Left renal pelvis (tissue), 4 donors: ENCODE measurements around the gene RAB11FIP5. TPM values are rescaled to one million over a fixed set of nuclear protein-coding genes. Genes with fewer than 3 reads are reported as not detected.
A peak's percentile ranks its signal among the peaks of the same experiment; 100 is the strongest.
"Not testable (repeated sequence)": the region's sequence is repeated elsewhere in the genome, so short reads cannot be mapped to it uniquely, and the experiment has no call there.

Experiments used
- DNase-seq, 4 donors: peaks; one replicate each; pipeline ENCODE4 v3.0.0-alpha.2; 2013; ENCODE audit warnings: low read depth in 4 of 4, low spot score in 3 of 4
- polyA plus RNA-seq, 4 donors: library from polyadenylated mRNA; unstranded; fragments of 120-200 nt; gene quantifications; one replicate each; pipeline ENCODE4 v1.2.1, GENCODE V29; 2013; ENCODE audit not compliant: insufficient read length in 4 of 4

RAB11FIP5 gene
- polyA plus RNA-seq, 4 donors, result 15.6 to 48.1 (median 40.2) TPM

DNA sequence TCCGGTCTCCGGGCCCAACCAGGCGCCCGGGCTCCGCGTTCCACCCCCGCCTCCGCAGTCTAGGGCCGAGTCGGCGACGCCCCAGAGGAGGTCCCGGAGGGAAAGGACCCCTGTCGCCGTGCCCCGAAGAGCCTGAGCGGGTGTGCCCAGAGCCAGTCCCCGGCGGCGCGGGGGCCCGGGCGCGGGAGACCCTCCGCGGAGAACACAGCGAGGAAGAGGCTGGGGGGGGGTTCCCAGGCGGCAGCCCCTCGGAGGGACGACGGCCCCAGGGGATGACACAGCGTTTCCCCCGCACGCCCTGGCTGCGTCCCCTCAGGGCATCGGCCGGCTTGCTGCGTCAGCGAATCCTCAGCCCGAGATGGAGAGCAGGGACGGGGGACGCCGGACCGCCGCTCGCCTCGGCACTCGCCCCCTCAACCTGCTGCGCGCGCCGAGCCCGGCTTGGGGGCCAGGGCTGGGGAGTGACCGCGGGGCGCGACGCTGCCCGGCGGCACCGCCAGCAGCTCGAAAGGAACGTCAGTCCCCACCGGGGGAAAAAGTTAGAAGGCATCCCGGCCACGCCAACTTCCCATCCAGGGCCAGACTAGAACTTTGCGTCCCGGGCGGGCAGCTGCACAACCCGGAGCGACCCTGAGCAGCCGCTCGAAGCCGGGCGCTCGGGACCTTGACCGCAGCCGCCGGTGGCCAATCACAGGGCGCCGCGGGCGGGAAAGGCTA, 41.9 kb downstream of the RAB11FIP5 start:
- DNase-seq, result peak in 1 of 4 donors; percentile 91

DNA sequence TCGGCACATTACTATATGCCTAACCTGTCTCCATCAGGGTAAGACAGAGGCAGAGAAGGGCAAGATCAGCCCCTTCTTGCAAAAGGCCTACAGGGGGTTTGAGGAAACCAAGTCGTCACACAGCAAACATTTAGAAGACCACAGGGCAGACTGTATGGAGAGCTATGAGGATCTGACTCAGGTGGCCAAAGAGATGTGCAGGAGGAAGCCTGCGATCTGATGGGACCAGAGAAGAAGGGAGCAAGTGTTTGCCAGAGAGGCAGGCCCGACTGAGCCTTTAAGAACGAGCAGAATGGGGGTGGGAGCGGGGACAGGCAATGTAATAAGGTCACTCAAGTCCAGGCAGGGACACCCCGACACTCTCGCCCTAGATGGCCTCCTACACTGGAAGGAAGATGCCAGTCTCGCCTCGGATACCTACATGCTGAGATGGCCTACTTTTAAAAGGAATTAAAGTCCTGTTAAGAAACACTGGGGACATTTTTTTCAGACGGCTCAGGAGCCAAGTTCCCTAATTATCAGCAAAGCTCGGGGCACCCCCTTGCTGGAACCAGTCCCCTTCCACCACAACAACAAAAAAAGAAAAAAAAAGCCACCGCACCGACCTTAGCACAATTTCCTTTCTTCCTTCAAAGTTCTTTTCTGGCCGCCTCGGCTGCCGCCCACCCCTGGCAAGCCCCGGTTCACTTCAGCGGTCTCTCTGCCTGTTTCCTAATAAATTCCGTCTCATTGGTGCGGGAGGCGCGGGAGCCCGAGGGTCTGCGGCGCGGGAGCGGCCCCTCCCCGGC, 42.7 kb downstream of the RAB11FIP5 start:
- no peak for DNase-seq

DNA sequence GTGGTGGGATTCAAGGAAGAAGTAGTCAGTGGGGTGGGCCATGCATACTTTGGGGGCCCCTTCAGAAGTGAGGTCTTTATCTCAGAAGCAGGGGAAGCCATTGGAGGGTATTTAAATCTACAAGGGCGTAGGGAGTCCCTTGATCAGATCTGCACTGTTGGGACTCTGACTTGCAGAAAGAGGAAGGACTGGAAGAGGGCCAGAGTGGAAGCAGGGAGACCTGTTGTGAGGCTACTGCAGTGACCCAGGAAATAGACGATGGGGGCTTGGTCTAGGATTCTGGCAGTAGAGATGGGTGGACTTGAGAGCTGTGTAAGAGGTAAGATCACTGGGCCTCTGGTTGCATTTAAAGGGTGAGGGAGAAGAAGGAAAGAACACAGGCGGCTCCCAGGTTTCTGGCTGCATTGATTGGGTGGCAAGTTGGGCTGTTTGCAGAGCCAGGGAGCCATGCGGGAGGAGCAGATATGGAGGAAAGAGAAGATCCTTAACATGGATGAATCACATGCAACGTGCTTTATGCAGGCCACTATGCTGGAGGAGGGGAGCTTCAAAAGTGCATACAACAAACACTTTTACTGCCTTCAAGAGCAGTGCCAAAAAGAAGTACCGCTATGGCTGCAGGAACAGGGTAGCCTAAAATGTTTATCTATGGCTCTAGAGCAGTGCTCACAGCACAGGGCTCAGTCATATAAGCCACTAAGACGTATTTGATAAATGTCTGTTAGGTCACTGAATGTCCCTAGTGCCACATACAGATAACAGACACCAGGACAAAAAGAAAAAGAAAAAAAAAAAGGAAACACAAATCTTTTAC, 43.5 kb downstream of the RAB11FIP5 start:
- DNase-seq, result no peak

DNA sequence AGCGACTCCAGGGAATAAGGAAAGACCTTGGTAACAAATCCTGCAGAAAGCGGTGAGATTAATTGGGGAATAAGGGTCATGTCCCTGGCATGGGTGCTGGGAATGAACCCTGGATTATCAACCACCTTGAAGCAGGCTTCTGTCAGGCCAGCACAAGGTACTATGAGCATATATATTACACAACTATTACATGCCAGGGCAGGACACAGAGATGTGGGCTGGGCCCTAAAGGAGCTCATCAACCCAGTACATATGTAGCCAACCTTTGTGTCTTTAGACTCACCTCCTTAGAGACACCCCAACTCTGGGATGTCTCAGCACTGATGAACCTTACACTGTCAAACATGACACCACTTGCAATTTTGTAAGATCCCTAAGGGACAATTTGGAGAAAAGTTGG, 44.6 kb downstream of the RAB11FIP5 start:
- DNase-seq, result no peak

DNA sequence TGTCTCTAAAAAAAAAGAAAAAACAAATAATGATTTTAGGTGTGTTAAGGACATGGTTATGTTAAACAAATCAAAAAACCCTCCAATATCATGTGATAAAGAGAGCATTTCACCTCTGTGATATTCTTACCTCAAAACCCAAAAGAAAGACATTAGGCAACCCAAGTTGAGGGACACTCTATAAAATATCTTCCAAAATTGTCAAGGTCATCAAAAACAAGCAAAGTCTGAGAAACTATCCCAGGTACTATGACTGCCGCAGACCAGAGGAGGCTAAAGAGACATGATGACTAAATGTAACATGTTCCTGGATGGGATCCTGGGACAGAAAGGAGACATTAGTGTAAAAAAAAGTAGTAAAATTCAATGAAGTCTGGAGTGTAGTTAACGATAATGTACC, 45.7 kb downstream of the RAB11FIP5 start:
- DNase-seq, result no peak

DNA sequence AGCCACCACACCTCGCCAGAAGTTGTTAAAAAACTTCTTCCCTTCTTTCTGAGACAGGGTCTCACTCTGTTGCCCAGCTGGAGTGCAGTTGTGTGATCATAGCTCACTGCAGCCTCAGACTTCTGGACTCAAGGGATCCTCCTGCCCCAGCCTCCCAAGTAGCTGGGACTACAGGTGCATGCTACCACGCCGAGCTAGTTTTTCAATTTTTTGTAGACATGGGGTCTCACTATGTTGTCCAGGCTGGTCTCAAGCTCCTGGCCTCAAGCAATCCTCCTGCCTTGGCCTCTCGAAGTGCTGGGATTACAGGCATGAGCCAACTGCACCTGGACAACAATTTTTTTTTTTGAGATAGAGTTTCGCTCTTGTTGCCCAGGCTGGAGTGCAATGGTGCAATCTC, 47.7 kb downstream of the RAB11FIP5 start:
- DNase-seq, result not testable (repeated sequence)

DNA sequence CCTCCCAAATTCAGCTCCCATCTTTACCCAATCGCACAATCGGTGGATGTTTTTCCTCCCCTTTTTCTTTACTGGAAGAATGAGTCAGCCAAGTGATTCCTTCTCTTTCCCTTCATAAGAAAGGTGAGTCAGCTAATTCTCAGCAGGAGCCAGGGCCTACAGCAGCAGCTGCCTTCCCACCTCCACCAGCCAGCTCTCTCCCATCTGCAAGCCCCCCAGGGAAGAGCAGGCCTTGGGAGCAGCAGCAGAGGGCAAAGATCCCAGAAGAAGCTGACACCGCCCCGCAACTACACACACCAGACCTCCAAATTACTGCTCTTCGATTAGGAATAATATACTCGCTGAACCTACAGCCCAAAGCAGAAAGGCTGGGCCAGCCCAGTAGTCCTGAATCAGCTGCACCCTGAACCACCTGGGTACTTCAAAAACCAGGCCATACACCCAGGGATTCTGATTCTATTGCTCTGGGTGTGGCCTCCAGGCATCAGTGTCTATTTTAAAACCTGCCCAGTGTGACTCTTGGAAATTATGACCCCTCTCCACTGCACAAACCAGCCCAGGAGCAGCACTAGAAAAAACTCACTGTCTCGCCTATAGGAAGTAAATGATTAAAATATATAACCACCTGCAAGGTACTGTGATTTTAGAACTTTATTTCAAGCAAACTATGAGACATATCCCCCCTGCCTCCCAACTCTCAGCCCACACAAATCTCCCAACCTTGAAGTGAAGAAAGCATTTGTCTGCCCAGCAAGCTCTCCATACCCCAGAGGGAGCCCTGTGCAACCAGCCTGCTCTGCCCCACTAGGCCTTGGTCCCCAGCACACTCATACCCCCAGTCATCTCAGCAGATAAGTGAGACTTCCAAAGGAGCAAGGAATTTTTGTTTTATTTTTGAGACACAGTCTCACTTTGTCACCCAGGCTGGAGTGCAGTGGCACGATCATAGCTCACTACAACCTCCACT, 48.6 kb downstream of the RAB11FIP5 start:
- DNase-seq, result no peak

DNA sequence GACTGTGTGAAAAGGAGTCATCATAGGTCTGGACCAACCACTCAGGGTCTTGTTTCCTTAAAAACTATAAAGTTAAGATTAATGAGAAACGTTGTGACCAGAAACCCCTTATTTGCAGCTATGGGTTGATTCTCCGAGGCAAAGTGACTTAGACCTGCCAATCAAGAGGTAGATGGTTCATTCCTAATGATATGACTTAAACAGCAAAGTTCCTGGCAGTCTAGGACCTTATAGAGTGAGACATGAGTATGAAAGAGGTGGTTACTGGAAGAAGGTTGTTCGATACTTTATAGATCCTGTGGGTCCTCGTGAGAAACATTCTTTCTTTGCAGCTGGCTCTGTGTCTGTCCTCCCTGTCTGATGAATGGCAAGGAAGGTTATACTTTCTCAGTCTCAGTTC, 49.3 kb downstream of the RAB11FIP5 start:
- no peak for DNase-seq

DNA sequence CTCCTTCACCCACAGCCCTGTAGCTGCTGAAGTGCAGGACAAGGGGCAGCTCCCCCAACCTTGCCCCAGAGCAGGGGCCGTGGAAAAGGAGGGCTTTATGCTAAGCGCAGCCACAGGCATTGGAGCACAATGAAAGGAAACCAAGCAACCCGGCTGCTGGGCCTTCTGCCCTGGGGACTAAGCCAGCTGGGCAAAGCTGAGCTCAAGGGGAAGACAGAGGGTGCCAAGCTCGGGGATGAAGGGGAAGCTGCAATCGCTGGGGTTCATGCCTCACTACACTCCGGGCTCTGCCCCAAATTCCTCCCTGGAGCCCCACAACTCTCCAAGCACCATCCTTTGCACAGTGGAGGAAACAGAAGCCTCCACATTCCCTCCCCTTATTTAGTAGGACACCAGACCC, 53.6 kb downstream of the RAB11FIP5 start:
- no peak for DNase-seq

DNA sequence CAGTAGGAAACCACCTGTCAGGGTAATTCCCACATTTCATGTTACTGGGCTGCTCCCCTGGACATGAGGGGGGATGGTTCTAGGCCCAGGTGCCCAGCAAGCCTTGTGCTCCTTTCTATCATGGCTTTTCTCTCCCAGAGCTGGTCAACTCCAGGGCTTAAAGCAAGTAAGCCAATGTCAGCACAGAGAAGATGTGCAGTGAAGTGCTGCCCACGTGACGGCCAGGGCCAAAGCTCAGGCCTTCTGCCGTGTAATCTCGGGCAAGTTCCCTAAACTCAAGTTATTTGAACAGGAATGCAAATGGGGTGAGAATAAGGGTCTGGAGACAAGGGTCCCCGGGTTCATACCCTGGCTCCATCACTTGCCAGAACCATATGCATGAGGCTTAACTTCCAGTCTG, 57.8 kb downstream of the RAB11FIP5 start:
- DNase-seq, result no peak

DNA sequence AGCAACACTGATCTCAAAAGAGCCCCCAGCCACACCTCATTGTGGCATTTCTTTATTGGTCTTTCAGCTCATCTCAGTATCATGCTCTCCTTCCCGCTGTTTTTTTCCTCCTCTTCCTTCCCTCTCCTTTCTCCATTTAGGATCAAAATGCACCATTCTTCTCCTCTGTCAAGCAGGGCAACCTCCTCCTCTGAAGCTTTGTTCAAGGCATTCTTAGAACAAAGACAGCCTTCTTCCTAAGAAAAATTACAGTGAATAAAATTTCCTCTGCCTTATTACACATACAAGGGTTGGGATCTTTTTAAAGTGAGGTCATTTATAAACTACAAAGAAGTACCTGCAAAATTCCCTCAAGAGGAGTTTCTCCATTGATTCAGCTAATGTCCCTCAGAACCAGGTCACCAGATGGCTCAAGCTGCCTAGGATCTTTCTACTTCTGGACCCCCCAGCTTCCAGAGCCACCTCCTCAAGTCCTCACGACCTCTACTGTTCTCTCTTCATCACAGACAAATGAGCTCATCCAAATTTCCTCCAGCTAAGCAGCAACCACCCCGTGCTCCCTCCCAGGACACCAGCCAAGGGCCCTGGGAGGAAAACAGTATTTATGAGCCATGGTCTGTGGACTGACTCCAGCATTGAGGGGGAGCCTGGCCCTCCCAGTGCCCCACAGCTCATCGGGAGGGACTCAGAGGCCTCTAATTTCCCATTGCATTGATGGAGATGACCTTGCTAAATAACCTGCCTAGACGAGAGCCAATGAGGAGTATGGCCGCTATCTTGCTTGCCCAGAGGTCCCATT, 59.2 kb downstream of the RAB11FIP5 start:
- no peak for DNase-seq

DNA sequence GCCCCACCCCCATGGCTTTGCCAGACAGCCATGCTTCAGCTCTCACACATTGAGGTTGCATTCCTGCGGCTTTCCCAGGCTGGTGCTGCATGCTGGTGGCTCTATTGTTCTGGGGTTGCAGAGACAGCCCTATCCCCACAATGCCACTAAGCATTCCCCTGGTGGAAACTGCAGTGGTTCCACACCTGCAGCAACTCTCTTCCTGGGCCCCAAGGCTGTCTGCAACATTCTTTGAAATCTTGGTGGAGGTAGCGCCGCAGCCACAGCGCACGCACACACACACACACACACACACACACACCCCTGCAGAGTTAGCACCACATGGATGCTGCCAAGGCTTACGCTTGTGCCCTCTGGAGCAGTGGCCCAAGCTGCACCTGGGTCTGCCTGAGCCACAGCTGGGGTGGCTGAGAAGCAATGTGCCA, 62.6 kb downstream of the RAB11FIP5 start:
- peak in 1 of 4 donors; percentile 3 for DNase-seq

DNA sequence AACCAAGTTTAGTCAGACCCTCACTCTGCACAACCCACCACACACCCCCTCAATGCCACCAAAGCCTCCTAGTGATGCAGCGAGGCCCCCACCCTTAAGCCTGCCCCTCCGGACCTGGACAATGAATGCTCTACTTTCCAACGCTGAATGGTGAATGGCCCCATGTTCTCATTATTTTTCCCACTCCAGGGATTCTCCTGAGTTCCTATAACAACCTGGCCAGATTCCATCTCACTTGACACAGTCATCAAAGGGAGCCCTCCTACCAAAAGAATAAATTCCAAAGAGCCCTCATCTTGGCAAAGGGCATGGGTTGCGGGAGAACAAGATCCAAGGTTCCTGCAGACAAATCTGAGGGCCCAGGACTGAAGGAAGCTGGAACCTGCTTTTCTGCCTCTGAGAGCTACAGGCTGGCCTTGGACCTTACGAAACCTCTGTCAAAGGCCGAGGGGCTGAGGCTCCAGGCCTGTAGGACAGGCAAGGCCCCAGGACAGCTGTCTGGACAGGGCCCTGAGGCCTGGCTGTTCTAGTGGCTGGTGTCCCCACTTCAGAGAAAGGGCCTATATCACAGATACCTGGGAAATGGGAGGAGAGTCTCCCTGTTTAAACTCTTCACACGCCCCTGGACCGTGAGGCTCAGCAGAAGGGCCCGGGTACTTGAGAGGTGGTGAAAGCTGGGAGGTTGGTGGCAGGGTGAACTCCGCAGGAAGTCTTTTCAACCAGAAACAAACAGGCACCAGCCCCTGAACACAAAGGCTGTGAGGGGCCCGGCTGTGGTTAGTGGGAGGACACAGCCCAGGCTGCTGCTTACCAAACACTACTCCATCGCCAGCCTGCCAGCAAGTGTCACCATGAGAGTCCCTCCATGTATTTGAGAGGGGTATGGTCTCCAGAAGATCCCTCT, 68.6 kb downstream of the RAB11FIP5 start:
- DNase-seq, result no peak

DNA sequence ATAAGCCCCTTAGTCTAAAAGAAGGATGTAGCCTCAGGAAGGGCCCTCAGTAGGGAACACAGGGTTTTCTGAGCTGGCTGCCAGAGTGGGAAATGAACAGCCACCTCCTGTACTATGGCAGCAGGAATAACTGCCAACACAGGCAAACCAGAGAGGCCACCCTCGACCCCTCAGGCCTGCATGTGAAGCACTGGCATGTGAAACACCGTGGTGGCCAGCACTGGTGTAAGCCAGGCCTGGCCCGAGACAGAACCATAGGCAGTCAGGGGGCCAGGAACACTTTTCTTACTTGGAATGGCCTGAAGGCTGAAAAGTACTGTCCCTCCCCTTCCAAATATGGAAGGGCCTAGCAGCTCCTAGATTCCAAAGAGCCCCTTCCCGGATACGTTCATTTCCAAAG, 69.5 kb downstream of the RAB11FIP5 start:
- no peak for DNase-seq

DNA sequence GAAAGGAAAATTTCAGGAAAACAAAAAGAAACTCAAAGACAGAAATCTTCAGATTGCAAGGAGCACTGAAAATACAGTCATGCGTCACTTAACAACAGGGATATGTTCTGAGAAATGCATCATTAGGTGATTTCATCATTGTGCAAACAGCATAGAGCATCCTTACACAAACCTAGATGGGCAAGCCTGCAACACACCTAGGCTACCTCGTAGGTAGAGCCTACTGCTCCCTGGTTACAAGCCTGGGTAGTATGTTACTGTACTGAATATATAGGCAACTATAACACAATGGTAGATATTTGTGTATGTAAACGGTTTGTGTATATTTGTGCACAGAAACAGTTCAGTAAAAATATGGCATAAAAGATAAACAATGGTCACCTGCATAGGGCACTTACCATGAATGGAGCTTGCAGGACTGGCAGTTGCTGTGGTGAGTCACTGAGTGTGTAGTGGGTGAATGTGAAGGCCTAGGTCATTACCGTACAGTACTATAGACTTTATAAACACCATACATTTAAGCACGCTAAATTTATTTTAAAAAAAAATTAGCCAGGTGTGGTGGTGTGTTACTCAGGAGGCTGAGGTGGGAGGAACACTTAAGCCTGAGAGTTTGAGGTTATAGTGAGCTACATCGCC, 74.7 kb downstream of the RAB11FIP5 start:
- no peak for DNase-seq

DNA sequence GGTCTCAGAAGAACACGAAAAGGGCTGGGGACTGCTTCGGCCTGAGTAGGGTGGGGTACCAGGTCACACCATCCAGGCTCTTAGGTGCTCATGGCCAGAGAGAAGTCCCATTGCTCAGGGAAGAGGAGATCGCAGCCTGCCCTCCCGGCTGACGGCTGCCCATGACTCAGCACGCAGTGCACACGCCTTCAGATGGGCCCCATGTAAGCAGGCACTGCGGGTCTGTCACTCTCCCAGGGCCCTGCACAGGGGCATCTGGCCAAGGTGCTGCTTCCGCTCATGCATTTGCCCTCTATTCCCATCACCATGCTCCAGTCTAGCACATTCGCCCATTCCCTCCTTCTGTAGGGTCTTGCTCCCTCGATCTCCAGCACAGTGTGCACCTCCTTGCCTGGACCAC, 76.0 kb downstream of the RAB11FIP5 start:
- DNase-seq, result no peak

DNA sequence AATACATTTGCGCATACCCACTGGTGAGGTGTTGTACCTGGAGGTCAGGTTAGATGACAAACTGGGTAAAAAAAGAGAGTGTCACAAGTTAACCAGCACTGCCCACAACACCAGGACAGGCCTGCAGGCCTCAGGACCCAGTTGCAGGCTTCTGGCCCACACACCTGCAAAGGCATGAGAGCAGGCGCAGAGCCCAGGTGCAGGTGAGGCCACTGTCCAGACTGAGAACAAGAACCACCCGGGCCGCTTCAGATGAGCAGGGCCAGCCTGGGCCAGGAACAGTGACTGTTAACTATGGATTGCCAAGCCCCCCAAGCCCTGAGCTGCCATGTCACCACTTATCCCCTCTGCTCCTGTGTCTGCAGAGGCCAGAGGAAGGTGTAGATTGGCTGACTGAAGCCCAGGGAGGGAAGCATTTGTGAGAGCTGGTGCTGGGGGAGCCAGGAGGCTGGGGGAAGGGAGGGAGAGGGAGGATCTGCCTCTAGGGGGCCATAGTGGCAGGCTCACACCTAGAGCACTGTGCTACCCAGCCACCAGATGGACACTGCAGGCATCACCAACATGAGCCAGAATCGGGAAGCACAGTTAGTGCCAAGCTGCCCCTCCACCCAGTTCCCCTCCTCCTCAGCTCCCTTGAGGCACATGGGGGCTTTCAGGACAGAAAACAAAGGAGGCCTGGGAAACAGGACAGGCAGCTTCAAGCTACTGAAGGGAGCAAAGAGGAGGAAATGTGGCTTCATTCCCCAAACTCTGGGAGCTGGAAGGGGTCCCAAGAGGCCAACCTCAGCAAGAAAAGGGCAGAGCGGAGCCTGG, 76.6 kb downstream of the RAB11FIP5 start:
- DNase-seq, result no peak
